ENCODE results near the gene FLAD1.
"Not testable (repeated sequence)": the region's sequence is repeated elsewhere in the genome, so short reads cannot be mapped to it uniquely, and the experiment has no call there.

FLAD1 gene

DNA sequence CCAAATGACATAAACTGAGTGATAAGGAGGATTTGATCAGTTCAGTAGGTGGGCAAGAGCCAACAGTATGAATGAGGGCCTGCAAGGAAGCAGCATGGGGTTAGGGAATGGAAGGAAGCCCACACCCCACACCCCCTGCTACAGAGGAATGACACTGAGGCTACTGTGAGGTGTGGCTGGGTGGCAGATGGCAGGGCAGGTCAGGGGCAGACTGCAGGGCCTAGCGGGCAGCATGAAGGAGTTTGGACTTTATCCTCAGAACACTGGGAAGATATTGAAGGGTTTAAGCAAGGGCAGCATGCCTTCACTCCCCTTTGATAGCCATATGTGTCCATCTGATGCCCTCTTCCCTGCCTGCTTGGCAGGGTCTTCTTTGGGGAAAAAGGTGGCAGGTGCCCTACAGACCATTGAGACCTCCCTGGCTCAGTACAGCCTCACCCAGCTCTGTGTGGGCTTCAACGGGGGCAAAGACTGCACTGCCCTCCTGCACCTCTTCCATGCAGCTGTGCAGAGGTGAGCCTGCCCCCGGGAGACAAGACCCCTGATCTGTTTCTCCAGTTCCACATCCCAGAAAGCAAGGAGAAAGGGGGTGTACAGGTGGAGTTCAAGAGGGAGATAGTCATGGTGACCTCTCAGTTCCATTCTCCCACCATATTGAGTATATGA lies 6.2 kb downstream of the FLAD1 start:
- DNase-seq (ENCODE audit: low read depth in 2 of 2), result no peak

DNA sequence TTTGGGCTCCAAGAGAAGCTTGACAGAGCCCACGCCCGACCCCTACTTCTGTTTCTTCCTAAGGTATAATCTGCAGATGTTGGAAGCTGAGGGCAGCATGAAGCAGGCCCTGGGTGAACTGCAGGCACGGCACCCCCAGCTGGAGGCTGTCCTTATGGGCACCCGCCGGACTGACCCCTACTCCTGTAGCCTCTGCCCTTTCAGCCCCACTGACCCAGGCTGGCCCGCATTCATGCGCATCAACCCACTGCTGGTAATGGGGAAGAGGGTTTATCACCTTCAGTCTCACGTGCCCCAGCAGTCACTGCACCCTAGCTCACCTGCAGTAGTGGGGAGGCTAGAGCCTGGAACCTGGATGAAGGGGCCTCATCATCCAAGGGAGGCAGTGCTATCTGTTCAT lies 7.1 kb downstream of the FLAD1 start:
- no peak for DNase-seq (ENCODE audit: low read depth in 2 of 2)

DNA sequence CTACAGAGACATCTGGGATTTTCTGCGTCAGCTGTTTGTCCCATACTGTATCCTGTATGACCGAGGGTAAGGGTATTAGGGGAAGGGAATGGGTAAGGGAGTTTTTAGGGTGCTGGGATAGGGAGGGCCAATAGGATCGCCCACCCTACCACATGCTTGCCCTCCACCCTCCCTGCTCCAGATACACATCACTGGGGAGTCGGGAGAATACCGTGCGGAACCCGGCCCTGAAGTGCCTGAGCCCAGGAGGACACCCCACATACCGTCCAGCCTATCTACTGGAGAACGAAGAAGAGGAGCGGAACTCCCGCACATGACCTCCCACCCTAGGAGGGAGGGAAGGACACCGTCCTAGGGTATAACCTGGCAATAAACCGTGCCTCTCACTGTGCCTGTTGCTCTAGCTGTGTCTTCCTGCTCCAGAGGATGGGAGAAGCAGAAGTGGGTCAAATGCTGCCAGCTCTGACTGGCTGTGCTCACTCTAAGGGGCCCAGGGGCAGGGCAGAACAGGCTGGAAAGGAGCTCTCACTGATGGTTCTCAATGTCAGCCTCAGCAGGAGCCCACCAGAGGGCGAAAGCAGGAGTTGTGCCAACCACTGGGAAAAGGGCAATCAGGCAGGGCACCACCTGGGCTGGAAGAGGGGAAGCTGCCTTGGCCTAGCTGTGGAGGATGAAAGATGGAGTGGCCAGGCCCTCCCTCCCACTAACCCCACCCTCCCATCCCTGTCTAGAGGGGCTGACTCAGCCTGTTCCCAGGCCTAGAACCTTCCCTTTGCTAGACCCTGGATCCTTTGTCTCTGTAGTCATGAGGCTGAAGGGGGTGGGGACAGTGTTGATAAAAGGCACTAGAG lies 9.8 kb downstream of the FLAD1 start:
- DNase-seq (ENCODE audit: low read depth in 2 of 2), result no peak

DNA sequence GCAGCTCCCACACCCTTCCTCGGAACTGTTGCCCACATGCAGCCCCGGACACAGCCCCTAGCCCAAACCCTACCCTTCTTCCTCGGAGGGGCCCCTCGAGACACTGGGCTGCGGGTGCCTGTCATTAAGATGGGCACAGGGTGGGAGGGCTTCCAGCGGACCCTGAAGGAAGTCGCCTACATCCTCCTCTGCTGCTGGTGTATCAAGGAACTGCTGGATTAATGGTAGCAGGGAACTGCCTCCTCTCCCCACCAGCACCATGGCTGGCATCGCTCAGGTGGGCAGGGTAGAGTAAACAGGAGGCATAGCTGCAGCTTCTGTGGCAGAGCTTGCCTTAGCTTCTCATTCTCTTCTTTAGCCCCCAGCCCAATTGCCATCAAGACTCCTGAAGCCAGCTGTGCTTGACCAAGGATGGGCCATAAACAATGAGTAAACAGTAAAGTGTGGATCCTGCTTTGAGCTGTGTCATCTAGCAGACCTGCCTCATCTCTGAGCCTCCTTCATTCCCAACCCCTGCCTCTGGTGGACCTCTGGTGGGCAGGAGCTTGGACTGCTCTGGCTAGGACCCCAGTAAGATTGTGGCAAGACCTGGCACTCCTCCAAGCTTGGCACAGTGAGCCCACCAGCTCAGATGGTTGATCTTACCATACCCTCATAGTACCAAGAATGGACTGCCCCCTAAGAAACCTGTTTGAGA lies 10.6 kb downstream of the FLAD1 start, which contains the start of gene LENEP:
Gene LENEP, plus strand, starts transcription at position 15 of the 697 bp plus-strand sequence. Its CDS starts 22 bp downstream, at position 37.
- DNase-seq (ENCODE audit: low read depth in 2 of 2), result no peak

DNA sequence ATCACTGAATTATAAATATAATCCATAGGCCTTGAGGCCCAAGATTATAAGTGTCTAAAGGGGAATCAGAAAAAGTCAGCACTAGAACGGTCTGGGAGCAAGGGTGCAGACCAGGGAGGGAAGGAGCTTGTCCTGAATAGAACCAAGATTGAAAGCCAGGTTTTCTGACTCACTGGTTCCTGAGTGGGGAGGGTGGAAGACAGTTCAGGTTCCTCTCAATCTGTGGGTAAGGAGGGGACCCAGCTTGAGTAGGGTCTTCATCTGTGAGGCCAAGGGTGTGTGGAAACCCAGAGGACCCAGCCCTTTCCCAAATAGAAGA lies 11.1 kb downstream of the FLAD1 start:
- DNase-seq (ENCODE audit: low read depth in 2 of 2), result no peak

DNA sequence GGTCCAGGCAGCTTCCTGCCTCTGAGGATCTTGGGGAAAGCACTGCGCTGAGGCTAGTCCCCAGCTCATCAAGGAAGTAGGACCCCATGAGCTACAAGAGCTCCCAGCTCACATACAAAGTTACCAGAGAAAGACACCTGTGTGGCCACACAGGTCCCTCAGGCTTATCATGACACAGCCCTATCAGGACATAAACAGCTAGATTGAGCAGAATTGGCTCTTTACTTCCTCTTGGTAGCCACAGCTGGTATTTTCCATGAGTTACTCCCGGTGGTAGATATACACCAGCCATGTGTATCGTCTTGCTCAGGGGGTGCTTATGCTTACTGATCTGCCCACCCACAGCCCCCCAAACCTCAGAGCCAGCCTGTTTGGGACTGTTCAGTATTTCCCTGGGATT lies 11.4 kb downstream of the FLAD1 start:
- no peak for DNase-seq (ENCODE audit: low read depth in 2 of 2)

DNA sequence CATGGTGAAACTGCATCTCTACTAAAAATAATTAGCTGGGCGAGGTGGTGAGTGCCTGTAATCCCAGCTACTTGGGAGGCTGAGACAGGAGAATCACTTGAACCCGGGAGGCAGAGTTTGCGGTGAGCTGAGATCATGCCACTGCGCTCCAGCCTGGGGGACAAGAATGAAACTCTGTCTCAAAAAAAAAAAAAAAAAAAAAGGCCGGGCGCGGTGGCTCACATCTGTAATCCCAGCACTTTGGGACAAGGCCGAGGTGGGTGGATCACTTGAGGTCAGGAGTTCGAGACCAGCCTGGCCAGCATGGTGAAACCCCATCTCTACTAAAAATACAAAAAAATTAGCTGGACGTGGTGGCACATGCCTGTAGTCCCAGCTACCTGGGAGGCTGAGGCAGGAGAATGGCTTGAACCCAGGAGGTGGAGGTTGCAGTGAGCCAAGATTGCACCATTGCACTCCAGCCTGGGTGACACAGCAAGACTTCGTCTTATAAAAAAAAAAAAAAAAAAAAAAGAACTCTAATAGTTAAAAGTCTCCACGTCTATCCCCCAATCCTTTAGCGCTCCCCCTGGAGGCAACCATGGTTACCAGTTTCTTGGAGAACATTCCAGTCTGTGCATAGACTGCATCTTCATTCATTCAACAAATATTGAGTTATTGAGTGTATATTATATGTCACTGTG lies 12.3 kb downstream of the FLAD1 start:
- not testable (repeated sequence) for DNase-seq (ENCODE audit: low read depth in 2 of 2)

DNA sequence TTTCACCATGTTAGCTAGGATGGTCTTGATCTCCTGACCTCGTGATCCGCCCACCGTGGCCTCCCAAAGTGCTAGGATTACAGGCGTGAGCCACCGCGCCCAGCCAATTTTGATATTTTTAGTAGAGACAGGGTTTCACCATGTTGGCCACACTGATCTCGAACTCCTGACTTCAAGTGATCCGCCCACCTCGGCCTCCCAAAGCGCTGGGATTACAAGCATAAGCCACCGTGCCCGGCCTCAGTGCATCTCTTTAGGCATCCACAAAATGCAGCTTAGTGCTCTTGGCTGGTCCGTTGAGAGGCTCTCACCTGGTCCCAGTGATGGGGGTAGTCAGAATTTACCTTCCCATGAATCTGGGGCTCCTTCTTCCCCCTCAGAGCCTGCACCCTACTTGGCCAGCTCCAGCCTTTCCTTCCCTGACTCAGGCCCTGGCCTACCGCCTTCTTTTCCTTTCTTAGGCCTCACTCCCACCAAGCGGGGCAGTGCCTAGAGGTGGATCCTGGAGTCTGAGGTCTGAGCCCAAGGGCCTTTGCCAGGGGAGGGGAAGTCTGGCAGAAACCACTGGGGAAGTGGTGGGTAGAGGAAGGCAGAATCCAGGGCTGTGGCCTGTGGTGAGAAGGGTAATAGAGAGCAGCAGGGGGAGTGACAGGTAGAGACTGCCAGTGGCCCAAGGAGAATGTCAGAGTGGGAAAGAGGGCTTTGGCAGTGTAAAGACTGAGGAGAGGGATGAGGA lies 14.0 kb downstream of the FLAD1 start:
- DNase-seq (ENCODE audit: low read depth in 2 of 2), result no peak

DNA sequence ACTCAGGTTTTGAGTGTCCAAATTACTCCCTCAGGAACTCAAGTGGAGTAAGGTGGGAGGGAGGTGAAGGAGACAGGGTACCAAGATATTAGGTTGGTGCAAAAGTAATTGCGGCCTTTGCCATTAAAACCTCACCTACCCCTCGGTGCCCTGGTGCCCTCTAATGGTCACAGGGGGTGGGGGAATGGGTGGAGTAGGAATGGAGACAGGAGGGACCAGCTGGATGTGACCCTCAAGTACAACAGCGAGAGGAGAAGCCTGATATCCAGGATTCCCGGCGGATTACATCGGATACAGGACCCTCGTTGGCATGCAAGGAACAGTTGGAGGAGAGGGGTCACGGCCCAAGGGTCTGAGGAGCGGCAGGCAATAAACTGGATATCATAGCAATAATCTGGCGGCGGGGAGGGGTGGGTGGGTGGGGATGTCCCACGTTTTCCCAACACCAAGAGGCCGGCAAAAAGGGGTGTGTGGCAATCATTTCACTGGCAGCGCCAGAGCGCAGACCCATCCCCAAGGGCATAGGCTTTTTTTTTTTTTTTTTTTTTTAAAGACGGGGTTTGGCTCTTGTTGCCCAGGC lies 15.1 kb downstream of the FLAD1 start:
- DNase-seq (ENCODE audit: low read depth in 2 of 2), result no peak

DNA sequence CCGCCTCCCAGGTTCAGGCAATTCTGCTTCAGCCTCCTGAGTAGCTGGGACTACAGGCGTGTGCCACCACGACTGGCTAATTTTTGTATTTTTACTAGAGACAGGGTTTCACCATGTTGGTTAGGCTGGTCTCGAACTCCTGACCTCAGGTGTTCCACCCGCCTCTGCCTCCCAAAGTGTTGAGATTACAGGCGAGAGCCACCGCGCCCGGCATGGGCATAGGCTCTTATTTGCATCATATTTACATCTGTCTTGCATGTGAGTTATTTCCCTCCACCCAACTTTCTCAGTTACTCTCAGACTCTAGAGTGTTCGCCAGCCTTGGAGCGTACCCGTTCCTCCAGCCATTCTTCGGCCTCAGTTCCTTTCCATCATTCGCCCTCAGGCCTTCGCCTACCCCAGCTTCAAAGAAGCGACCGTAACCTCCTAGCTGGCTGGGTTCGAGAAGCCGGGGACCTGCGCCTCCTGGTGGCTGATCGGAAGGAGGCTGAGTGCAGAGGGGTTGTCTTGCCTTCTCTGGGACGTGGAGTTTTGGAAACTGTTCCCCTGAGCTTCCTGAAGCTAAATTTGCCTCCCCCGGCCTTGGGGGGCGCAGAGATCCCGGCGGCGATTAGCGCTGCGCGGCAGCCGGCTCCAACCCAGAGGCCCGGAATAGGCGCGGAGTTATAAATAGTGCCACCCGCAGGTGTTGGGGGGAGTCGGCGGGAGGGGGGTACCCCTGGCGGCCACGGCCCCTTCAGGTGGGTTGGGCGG lies 15.8 kb downstream of the FLAD1 start:
- DNase-seq (ENCODE audit: low read depth in 2 of 2), result peak in 1 of 2 donors; percentile 58

DNA sequence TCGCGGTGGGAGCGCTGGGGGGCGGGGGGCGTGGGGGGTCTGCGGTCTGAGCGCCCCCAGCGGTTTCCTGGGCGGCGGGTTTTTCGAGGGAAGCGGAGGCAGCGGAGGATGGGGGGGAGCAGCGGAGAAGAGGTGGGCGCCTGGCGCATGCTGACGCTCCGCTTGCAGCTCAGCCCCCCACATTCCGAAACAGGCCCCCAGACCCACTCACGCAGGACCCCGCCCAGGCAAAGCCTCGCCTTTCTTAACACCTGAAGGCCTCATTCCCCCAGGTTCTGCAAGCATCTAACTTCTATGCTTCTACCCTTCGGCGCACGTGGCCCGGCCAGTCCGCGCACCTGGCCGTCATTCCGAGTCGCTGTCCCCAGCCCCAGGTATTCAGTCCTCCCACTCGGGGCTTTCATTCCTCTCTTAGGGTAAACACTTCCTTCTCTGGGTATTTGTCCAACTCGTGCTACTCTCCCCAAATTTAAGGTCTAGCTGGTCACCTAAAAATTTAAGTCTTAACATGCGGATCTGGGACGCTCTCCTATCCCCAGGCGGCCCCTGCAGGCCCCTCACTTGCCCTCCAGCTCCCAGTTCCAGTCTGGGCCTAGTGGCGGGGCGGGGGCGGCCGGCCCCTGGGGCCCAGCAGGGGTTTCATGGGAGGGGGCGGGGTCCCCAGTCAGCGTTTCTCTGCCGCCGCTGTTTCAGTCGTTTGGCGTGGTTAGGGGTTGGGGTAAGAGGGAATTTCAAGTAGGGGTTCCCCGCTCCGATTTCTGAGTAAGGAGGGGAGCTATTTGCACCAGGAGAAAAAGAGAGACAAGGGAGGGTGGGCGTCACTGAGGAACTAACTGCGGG lies 16.6 kb downstream of the FLAD1 start:
- DNase-seq (ENCODE audit: low read depth in 2 of 2), result peak in 1 of 2 donors; percentile 56

DNA sequence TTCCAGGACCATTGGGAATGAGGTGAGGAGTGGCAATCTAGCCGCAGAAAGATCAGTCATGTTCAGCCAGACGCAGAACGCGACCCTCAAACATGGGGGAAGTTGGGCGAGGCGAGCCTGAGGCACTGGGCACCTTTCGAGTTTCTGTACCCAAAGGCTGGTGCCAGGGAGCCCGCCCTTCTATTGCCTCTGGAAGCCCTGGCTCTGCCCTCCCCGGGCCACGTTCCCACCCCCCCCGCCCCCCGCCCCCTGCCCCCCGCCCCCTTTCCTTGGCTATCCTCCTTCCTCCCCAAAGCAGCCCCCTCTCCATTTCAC lies 17.2 kb downstream of the FLAD1 start:
- no peak for DNase-seq (ENCODE audit: low read depth in 2 of 2)

DNA sequence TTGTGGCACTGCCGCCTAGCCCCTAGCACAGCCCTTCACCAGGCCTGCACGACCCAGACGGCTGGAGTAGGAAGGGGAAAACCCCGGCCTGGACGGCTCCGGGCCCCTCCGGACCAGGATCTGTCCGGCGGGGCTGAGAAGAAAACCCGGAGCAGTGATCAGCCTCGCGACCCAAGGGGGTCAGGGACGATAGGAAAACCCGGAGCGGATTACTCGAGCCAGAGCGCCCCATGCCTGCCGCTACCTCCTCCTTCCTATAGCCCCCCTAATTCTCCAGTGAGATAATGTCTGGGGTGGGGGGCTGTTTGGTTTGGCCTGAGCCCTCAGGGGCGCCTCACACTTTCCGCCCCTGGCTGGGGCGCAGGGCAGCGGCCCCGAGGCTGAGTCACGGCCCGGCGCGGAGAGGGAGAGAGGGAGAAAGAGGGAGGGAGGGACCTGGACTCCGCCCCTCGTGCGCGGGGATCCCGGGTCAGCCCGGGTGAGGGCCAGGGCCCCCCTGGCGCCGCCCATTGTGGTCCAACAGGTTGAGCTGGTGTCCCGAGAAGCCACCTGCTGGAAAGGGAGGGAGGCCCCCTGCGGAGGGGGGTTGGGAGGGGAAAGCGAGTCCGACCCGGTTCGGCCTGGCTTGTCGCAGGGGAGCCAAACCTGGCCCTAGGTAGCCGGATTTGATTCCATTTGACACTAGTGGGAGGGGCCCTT lies 17.7 kb downstream of the FLAD1 start:
- peak; percentile 54 to 58 for DNase-seq (ENCODE audit: low read depth in 2 of 2)

DNA sequence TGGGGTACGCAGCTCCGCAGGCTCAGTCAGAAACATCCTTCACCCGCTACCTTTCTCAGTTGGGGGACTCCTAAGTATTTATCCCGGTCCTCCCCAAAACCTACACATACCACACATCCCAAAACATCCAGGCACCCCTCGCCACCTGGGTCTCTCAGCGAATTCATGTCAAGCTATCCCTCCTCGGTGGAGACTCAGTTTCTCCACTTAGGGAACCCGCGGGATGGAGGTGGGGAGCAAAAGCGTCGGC lies 18.2 kb downstream of the FLAD1 start:
- no peak for DNase-seq (ENCODE audit: low read depth in 2 of 2)

DNA sequence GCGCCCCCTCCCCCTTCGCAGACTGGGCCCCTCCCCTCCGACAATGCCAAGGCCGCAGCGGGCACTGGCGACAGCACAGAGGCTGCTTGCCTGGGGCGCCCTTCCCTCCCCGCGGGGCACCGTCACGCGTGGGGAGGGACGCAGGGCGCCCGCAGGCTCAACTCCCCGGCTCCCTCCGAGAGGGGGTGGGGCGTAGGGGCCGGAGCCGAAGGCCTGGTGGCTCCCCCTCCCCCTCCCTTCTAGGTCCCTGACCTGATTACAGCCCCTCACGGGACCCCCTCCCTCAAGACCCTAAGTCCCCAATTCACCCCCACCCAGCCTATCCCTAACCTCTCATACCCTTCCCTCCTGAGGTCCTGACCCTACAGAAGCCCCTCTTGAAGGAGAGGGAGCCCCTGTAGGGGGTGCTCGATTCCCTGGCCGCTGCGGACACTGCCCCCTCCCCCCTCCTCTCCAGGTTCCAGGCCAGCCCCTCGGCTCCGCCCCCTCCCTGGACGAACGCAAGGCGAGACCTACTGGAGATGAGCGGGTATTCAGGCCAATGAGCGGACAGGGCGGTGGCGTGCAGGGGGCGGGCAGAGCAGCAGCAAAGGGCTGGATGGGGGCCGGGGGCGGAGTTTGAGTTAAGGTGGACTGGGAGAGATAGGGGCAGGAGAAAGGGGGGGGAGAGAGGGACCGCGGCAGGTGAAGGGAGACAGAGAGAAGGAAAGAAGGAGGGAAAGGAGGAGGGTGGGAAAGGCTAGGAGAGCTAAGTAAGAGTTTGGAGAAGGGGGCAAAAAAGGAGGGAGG lies 18.7 kb downstream of the FLAD1 start:
- DNase-seq (ENCODE audit: low read depth in 2 of 2), result peak; percentile 96 to 97

DNA sequence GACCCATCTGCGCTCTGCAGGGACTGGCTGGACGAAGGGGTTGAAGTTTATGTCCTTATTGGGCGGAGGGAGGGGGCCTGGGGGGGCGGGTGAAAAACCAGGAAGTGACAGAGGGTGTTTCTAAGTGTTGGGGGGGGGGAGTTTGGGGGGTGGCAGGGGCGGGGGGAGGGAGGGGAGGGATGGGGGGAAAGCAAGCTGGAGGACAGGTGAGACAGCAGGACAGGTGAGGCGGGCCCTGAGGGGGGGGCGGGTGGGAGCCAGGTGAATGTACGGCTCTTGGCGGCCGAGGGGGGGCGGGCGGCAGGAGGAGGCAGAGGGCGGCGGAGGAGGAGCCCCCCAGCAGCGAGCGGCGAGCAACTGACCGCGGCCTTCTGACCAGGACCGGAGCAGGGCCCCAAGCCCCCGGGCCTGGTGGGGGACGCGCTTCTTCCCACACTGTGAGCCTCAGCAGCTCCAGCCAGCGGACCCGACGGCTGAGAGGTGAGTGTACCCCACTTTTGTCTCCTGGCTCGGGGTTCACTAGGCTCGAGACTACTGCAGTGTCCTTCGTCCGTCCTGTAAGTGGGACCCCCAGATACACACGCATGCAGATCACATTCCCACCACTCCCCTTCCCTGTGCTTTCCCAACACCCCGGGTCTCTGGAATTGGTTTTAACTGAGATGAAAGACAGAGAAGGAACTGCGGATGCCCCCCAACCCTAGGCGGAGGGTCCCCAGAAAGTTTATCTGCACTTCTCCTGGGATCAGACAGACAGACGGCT lies 19.5 kb downstream of the FLAD1 start, which contains the start of gene ZBTB7B:
Gene ZBTB7B, plus strand, starts transcription at position 339 of the 763 bp plus-strand sequence. CDS start 11,859 bp downstream, outside the sequence.
- no peak for DNase-seq (ENCODE audit: low read depth in 2 of 2)

DNA sequence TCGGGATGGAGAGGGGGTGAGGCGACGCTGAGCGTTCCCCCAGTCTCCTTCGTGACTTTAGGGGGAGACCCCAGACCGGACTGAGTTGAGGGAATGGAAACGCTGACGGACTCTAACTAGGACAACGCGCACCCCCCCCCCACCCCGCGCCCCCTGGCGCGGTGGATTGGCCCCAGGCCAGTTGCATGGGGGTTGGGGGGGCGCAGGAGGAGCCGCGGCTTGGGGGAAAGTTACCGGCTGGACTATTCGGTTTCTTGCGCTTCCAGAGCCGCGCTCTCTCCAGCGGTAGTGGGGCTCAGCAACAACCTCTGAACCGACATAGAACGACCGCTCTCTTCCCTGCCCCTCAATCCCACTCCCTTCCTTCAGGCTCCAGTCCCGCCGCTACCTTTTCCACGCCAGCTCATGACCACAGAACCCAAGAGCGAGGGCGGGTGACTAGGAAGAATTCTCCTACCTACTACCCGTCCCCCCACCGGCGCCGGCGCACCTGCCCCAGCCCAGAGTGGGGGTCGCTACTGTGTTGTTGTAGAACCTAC lies 20.2 kb downstream of the FLAD1 start:
- DNase-seq (ENCODE audit: low read depth in 2 of 2), result no peak
